HG02970 (cell line): ENCODE measurements around the gene ALOX5AP.

Experiments
- ATAC-seq: cut with Tn5 transposase; IDR thresholded peaks from one replicate; pipeline ENCODE4 v1.9.1; 2021; ENCODE audit warnings: mild to moderate bottlenecking, moderate library complexity, moderate number of reproducible peaks; ENCODE audit not compliant: unreplicated experiment, low FRiP score

The ALOX5AP gene

DNA sequence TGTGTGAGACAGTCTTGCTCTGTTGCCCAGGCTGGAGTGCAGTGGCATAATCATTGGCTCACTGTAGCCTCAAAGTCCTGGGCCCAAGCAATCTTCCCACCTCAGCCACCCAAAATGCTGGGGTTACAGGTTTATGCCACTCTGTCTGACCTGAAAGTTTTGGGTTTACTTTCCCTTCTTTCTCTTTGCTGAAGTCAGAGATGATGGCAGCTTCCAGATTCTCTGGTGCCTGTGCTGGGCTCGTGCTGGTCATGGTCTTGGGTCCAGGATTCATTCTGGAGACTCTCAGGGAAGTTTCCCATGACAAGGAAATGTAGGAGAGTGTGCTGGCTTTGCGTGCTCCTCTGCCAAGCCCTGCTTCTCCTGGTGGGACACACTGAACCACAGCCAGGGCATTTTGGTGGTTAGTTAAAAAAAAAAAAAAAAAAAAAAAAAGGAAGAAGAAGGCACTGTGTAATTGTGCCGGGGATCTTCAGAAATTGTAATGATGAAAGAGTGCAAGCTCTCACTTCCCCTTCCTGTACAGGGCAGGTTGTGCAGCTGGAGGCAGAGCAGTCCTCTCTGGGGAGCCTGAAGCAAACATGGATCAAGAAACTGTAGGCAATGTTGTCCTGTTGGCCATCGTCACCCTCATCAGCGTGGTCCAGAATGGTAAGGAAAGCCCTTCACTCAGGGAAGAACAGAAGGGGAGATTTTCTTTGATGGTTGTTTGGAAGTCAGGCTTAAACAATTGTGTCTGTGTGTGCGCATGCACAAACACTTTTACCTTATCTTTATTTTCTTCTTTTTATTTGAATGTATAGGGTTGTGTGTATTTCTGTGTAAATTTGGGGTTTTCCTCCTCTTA lies at the start of gene ALOX5AP:
Gene ALOX5AP (plus strand): TSS at position 519 of the 847 bp plus-strand sequence. CDS start 63 bp downstream, at position 582.
- peak; percentile 62 for ATAC-seq

DNA sequence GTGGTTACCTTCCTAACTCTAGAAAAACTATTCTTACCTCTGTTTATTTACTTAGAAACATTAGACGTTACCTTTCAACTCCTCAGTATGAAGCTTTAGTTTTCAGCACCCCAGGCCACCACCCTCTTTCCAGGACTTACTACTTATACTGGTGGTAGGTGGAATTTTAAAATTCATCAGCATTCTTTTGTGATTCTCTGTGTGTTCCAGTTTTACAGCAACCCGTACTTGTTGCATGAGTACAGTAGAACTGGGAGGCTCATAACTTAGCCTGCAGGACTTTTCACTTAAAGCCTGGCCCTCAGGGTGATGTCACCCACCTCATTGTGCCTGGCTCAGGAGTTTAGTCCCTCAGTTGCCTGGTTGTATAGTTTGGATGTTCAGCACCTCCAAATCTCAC lies 49.4 kb upstream of the ALOX5AP start:
- ATAC-seq = no peak

DNA sequence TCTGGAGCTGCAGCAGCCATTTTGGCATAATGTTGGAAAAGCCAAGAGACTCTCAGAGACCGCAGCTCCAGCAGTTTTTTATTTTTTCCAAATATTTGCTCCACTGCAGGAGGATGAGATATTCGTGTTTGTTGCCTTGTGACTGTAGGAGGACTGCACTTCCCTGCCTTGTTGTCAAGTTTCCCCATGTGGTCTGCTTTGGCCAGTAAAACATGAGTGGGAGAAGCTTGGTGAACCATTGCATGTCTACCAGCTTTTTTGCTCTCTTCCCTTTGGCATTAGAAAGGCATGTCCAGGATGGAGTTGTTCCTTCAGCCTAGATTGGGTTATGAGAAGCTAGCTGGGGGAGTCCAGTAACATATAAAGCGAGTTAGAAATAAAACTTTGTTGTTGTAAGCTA lies 47.7 kb upstream of the ALOX5AP start:
- no peak for ATAC-seq

- ATAC-seq = no peak
Observed at GRCh38 chr13:30689752-30690151, 45.6 kb upstream of the ALOX5AP start.

- ATAC-seq = no peak
Observed at GRCh38 chr13:30690282-30691188, 44.8 kb upstream of the ALOX5AP start.

DNA sequence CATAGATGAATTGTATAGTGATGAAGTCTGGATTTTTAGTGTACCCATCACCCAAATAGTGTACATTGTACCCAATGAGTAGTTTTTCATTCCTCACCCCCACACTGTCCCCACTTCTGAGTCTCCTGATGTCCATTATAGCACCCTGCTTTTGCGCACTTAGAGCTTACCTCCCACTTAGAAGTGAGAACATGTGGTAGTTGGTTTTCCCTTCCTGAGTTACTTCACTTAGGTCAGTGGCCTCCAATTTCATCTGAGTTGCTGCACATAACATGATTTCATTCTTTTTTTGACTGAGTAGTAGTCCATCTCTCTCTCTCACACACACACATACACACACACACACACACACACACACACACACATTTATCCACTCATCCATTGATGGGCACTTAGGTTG lies 43.2 kb upstream of the ALOX5AP start:
- no peak for ATAC-seq

- ATAC-seq = no peak
Observed at GRCh38 chr13:30696278-30697176, 38.8 kb upstream of the ALOX5AP start.

- no peak for ATAC-seq
Observed at GRCh38 chr13:30697177-30697953, 38.0 kb upstream of the ALOX5AP start.

- no peak for ATAC-seq
Observed at GRCh38 chr13:30697996-30698401, 37.3 kb upstream of the ALOX5AP start.

DNA sequence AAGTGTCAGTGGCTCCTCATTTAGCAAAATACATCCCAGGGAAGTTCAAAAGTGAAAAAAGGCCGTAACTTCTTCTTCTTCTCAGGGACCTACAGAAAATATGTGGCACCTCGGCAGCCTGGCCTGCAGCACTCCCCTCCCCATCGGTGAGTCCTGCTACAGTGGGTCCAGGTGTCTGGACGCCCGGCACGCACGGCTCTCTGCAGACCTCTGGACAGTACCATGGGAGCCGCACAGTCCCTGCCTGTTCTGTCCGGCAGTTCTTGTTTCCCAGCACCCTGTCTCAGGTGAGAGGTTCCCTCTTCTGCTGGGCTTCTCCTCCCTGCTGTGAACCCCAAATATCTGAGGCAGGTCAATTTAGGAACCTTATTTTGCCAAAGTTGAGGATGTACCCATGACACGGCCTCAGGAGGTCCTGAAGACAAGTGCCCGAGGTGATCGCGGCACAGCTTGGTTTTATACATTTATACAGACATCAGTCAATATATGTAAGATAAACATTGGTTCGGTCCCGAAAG lies 36.8 kb upstream of the ALOX5AP start:
- no peak for ATAC-seq

DNA sequence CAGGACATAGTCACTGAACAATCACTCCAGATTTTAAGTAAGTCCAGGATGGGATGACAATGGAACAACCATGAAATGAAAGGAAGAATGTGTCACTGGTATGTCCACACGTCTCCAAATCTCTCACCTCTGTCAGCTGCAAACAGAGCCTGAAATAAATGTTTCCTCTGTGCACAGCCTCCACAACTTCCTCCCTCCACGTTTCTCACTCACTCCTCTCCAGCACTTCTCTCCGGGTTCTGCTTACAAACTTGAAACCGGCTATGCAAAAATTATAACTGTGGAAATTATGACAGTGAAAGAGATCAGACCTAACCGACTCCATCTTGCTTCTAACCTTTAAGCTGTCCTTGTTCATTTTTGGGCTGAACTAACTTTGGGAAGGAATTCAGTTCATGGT lies 35.0 kb upstream of the ALOX5AP start:
- no peak for ATAC-seq

DNA sequence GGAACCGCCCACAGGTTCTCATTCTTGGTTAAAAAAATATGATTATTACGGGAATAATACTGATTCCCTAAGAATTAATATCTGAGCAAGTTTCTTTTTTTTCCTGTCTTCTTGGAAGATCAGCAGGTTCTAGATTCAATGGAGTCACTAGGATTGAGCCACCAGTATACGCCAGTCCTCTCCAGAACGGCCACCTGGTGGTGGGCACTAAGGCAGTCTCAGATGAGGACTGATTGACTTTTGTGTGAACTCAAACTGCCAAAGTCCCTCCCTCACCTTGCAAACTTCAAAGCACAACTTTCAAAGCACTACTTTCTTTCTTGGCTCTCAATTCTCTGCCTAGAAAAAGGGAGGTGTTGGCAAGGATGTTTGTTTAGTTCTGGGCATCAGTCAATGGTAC lies 33.3 kb upstream of the ALOX5AP start:
- no peak for ATAC-seq

DNA sequence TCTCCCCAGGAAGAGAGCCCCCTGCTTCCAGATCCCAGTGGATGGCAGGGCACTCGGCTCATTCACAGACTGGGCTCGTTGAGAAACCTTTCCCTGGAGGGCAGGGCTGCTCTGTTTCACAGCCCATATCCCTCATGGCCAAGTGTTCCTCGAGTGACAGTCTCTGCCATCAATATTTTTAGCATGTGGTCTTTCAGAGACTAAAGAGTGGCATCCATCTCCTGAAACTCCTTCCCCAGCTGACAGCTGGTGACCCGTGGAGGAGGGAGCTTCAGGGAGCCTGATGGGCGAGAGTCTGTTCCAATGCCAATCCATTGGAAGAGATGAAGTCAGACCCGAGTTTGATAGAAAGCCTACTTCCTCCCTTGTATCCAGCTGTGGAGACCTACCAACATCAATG lies 30.7 kb upstream of the ALOX5AP start:
- ATAC-seq = no peak

GRCh38 chr13:30705680-30706079 lies 29.7 kb upstream of the ALOX5AP start:
- ATAC-seq = no peak

GRCh38 chr13:30708541-30708940 lies 26.8 kb upstream of the ALOX5AP start:
- no peak for ATAC-seq

DNA sequence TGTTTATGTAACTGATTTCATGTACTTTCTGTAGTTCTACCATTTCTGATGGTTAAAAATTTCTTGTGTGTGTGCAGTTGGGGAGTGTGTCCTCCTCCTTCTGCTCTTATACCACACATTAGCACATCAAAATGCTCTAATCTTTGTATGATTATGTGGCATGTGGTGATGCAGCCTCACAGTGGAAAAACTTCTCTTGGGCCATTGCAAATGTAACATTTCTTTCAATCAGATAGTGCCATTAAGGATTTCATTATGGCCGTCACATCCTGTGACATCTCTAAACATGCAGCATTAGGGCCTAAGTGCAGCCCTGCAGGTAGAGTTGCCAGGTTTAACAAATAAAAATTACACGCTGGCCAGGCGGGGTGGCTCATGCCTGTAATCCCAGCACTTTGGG lies 24.9 kb upstream of the ALOX5AP start:
- no peak for ATAC-seq

GRCh38 chr13:30711375-30711774 lies 24.0 kb upstream of the ALOX5AP start:
- ATAC-seq = no peak

DNA sequence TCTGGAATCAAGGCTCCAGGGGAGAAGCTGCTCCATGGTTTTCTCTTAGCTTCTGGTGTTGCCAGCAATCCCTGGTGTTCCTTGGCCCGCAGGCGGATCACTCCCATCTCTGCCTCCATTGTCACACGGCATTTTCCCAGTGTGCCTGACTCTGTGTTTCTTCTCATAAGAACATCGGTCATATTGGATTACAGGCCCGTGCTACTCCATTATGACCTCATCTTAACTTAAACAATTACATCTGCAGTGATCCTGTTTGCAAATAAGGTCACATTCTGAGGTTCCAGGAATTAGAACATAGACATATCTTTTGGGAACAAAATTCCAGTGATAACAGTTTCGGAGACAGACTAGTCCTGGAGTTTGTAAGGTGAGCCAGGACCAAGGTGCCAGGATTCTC lies 23.5 kb upstream of the ALOX5AP start:
- no peak for ATAC-seq
